H9 (cell line): ENCODE measurements around the gene GSTM3. TPM values are rescaled to one million over a fixed set of nuclear protein-coding genes. Genes with fewer than 3 reads are reported as not detected.

Source experiments
- DNase-seq: peaks from one replicate; pipeline ENCODE4 v3.0.0-alpha.2; 2017
- H2AFZ ChIP-seq: one replicate; pipeline ENCODE4 v1.6.1; 2013; ENCODE audit warnings: mild to moderate bottlenecking, low read length, control low read depth, moderate library complexity
- H2AK5ac ChIP-seq: 2 replicates; pipeline ENCODE4 v1.6.1; 2013; ENCODE audit warnings: low read length, control low read depth, mixed read lengths; ENCODE audit not compliant: insufficient read length
- H2BK120ac ChIP-seq: one replicate; pipeline ENCODE4 v1.6.1; 2013; ENCODE audit warnings: low read depth, mild to moderate bottlenecking, low read length, control low read depth, inconsistent platforms; ENCODE audit not compliant: poor library complexity, severe bottlenecking
- H2BK12ac ChIP-seq: 2 replicates; pipeline ENCODE4 v1.6.1; 2013; ENCODE audit warnings: low read length, control low read depth, mixed read lengths, low read depth; ENCODE audit not compliant: insufficient read length
- H2BK15ac ChIP-seq: 2 replicates; pipeline ENCODE4 v1.6.1; 2013; ENCODE audit warnings: low read depth, low read length, control low read depth
- H2BK20ac ChIP-seq: one replicate; pipeline ENCODE4 v1.6.1; 2013; ENCODE audit warnings: low read depth, mild to moderate bottlenecking, low read length, control low read depth, inconsistent platforms; ENCODE audit not compliant: poor library complexity, severe bottlenecking
- H2BK5ac ChIP-seq: 2 replicates; pipeline ENCODE4 v1.6.1; 2013; ENCODE audit warnings: low read length, control low read depth, mixed read lengths; ENCODE audit not compliant: insufficient read length
- H3K14ac ChIP-seq: 2 replicates; pipeline ENCODE4 v1.6.1; 2013; ENCODE audit warnings: low read length, control low read depth; ENCODE audit not compliant: insufficient read depth
- H3K18ac ChIP-seq: 2 replicates; pipeline ENCODE4 v1.6.1; 2013; ENCODE audit warnings: low read depth, mild to moderate bottlenecking, mixed read lengths, low read length, control low read depth; ENCODE audit not compliant: insufficient read length
- H3K23ac ChIP-seq: 2 replicates; pipeline ENCODE4 v1.6.1; 2013; ENCODE audit warnings: low read length, control low read depth, mixed read lengths, low read depth; ENCODE audit not compliant: insufficient read length
- H3K23me2 ChIP-seq: 2 replicates; pipeline ENCODE4 v1.6.1; 2013; ENCODE audit warnings: low read depth, mild to moderate bottlenecking, mixed read lengths, low read length, control low read depth; ENCODE audit not compliant: insufficient read length, poor library complexity, severe bottlenecking
- H3K27ac ChIP-seq: 2 replicates; pipeline ENCODE4 v1.5.1; 2013; ENCODE audit warnings: low read length, control low read depth, mixed read lengths, low read depth; ENCODE audit not compliant: insufficient read length
- H3K27me3 ChIP-seq: 2 replicates; pipeline ENCODE4 v1.6.1; 2013; ENCODE audit warnings: low read length, control low read depth, inconsistent platforms; ENCODE audit not compliant: insufficient read depth
- H3K4ac ChIP-seq: 2 replicates; pipeline ENCODE4 v1.6.1; 2013; ENCODE audit warnings: low read depth, mild to moderate bottlenecking, control low read depth, inconsistent platforms, low read length, moderate library complexity
- H3K4me1 ChIP-seq: 2 replicates; pipeline ENCODE4 v1.6.1; 2013; ENCODE audit warnings: low read length, control low read depth, inconsistent platforms; ENCODE audit not compliant: insufficient read depth
- H3K4me2 ChIP-seq: 2 replicates; pipeline ENCODE4 v1.6.1; 2013; ENCODE audit warnings: low read length, control low read depth, mixed read lengths; ENCODE audit not compliant: insufficient read length, insufficient read depth
- H3K56ac ChIP-seq: 2 replicates; pipeline ENCODE4 v1.6.1; 2013; ENCODE audit warnings: low read depth, mild to moderate bottlenecking, mixed read lengths, low read length, control low read depth; ENCODE audit not compliant: insufficient read length
- H3K79me1 ChIP-seq: 2 replicates; pipeline ENCODE4 v1.6.1; 2013; ENCODE audit warnings: low read depth, mild to moderate bottlenecking, moderate library complexity, low read length, control low read depth, inconsistent platforms; ENCODE audit not compliant: insufficient read depth, poor library complexity, severe bottlenecking
- H3K79me2 ChIP-seq: 2 replicates; pipeline ENCODE4 v1.6.1; 2013; ENCODE audit warnings: low read length, control low read depth, inconsistent platforms; ENCODE audit not compliant: insufficient read depth
- H3K9ac ChIP-seq: 2 replicates; pipeline ENCODE4 v1.6.1; 2013; ENCODE audit warnings: low read length, control low read depth, mixed read lengths; ENCODE audit not compliant: insufficient read length; ENCODE audit errors: extremely low read depth
- H3K9me3 ChIP-seq: one replicate; pipeline ENCODE4 v1.6.1; 2013; ENCODE audit warnings: low read depth, low read length, inconsistent platforms; ENCODE audit not compliant: control insufficient read depth
- H3T11ph ChIP-seq: one replicate; pipeline ENCODE4 v1.6.1; 2013; ENCODE audit warnings: mild to moderate bottlenecking, low read length, control low read depth, inconsistent platforms
- H4K20me1 ChIP-seq: one replicate; pipeline ENCODE4 v1.6.1; 2013; ENCODE audit not compliant: control insufficient read depth, insufficient read length, insufficient read depth
- H4K5ac ChIP-seq: 2 replicates; pipeline ENCODE4 v1.6.1; 2013; ENCODE audit warnings: low read depth, mild to moderate bottlenecking, mixed read lengths, low read length, control low read depth; ENCODE audit not compliant: insufficient read length
- H4K8ac ChIP-seq: replicated peaks from 2 replicates; pipeline ENCODE4 v1.6.1; 2013; ENCODE audit warnings: low read length, control low read depth, mixed read lengths, low read depth; ENCODE audit not compliant: insufficient read length
- H4K91ac ChIP-seq: 2 replicates; pipeline ENCODE4 v1.6.1; 2013; ENCODE audit warnings: low read depth, mild to moderate bottlenecking, moderate library complexity, mixed read lengths, low read length, control low read depth; ENCODE audit not compliant: insufficient read length
- H3K27ac Mint-ChIP-seq, 3 experiments: 2 replicates in 2 of 3; 3 replicates in 1 of 3; pipeline ENCODE4 v1.8.0; 2020 to 2021; ENCODE audit warnings: mixed read lengths in 3 of 3, mild to moderate bottlenecking in 1 of 3, moderate library complexity in 1 of 3
- H3K27me3 Mint-ChIP-seq: 2 replicates; pipeline ENCODE4 v1.8.0; 2021; ENCODE audit warnings: low read depth, mild to moderate bottlenecking, moderate library complexity, mixed read lengths
- H3K36me3 Mint-ChIP-seq, 3 experiments: 2 replicates in 2 of 3; 3 replicates in 1 of 3; pipeline ENCODE4 v1.8.0; 2020 to 2021; ENCODE audit warnings: low read depth in 3 of 3, mixed read lengths in 3 of 3; ENCODE audit not compliant: insufficient read depth in 1 of 3
- H3K4me1 Mint-ChIP-seq, 2 experiments: 2 replicates each; pipeline ENCODE4 v1.8.0; 2020; ENCODE audit warnings: mixed read lengths in 2 of 2
- H3K4me3 Mint-ChIP-seq, 2 experiments: 2 replicates in 1 of 2; 3 replicates in 1 of 2; pipeline ENCODE4 v1.8.0; 2020 to 2021; ENCODE audit warnings: mild to moderate bottlenecking in 2 of 2, mixed read lengths in 2 of 2, moderate library complexity in 1 of 2
- H3K9me3 Mint-ChIP-seq, 2 experiments: 2 replicates in 1 of 2; 3 replicates in 1 of 2; pipeline ENCODE4 v1.8.0; 2020; ENCODE audit warnings: mild to moderate bottlenecking in 2 of 2, mixed read lengths in 2 of 2, moderate library complexity in 1 of 2
- WGBS: extraction: QIAGEN DNeasy Blood & Tissue Kit; methylation state at CpG from one replicate; pipeline ENCODE4 v1.1.7; 2013; ENCODE audit warnings: missing lambda C conversion rate, low lambda C conversion rate, mixed read lengths; ENCODE audit not compliant: insufficient read length; ENCODE audit errors: extremely low coverage; 5-methylcytosine and 5-hydroxymethylcytosine counted together
- total RNA-seq: library from RNA; stranded (reverse); gene quantifications from 2 replicates; pipeline ENCODE4 v1.2.1, GENCODE V29; 2021
- TF ChIP-seq, protein P1 (sequence below): fragments of 200-600 bp; sonication (generic); conservative IDR thresholded peaks from 3 replicates; pipeline ENCODE4 v1.8.0; 2021; ENCODE audit warnings: antibody characterized with exemption, mild to moderate bottlenecking

GSTM3 gene
- total RNA-seq, 1 experiment from 2014 or later: 3.5 TPM

DNA sequence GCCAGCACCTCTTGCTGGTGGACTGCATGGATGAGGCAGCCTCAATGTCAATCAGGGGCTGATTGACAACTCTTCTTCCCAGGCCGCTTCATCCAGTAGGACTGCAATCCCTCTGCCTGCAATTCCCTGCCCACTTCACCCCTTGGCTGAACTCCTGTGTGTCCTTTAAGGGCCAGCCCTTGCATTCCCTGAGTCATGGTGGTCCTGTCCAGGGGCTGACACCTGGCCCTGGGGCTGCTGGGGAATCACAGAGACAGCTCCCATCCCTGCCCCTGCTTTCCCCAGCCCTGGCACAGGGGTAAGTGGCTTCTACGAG, 27.5 kb upstream of the GSTM3 start:
- Histone ChIP-seq H4K5ac (no peak overlapping the region), H3K4me2 (no peak overlapping the region), H3K23ac (no peak overlapping the region), H3K56ac (no peak overlapping the region), H3K18ac (no peak overlapping the region), H3K14ac (no peak overlapping the region), H2BK120ac (no peak overlapping the region), H3K27ac (no peak overlapping the region), H4K20me1 (no peaks in the 10 kb centered on the region), H3K9me3 (no peaks in the 10 kb centered on the region), H2AK5ac (no peak overlapping the region), H2AFZ (no peak overlapping the region), H3K27me3 (no peaks in the 10 kb centered on the region), H2BK12ac (no peak overlapping the region), H2BK5ac (no peak overlapping the region), H3K23me2 (no peaks in the 10 kb centered on the region), H3K79me1 (no peaks in the 10 kb centered on the region), H4K91ac (no peak overlapping the region), H3K4me1 (no peaks in the 10 kb centered on the region), H3T11ph (no peak overlapping the region), H3K4ac (no peak overlapping the region), H4K8ac (no peak overlapping the region), H3K79me2 (no peaks in the 10 kb centered on the region), H2BK20ac (no peak overlapping the region), H3K9ac (no peak overlapping the region), H2BK15ac (no peak overlapping the region)
- H3K9me3 Mint-ChIP-seq: no peaks in the 10 kb centered on the region
- H3K4me1 Mint-ChIP-seq: no peaks in the 10 kb centered on the region
- H3K4me3 Mint-ChIP-seq: no peak overlapping the region
- no peak for DNase-seq
- no CpG with 5 or more reads among the region's 2 CpGs for WGBS
- H3K36me3 Mint-ChIP-seq: no peaks in the 10 kb centered on the region
- peaks cover 10% of the 10 kb centered on the region for H3K27me3 Mint-ChIP-seq
- TF ChIP-seq, protein P1, sequence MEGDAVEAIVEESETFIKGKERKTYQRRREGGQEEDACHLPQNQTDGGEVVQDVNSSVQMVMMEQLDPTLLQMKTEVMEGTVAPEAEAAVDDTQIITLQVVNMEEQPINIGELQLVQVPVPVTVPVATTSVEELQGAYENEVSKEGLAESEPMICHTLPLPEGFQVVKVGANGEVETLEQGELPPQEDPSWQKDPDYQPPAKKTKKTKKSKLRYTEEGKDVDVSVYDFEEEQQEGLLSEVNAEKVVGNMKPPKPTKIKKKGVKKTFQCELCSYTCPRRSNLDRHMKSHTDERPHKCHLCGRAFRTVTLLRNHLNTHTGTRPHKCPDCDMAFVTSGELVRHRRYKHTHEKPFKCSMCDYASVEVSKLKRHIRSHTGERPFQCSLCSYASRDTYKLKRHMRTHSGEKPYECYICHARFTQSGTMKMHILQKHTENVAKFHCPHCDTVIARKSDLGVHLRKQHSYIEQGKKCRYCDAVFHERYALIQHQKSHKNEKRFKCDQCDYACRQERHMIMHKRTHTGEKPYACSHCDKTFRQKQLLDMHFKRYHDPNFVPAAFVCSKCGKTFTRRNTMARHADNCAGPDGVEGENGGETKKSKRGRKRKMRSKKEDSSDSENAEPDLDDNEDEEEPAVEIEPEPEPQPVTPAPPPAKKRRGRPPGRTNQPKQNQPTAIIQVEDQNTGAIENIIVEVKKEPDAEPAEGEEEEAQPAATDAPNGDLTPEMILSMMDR: no peak
- no peak overlapping the region for H3K27ac Mint-ChIP-seq
